Measurements from ENCODE around the gene TCF7L1.
"Not testable (repeated sequence)": the region's sequence is repeated elsewhere in the genome, so short reads cannot be mapped to it uniquely, and the experiment has no call there.

Gene TCF7L1

GRCh38 chr2:85302121-85302520 lies 168.9 kb downstream of the TCF7L1 start:
- DNase-seq = no peak

GRCh38 chr2:85303780-85304531 lies 170.8 kb downstream of the TCF7L1 start:
- DNase-seq = no peak

DNA sequence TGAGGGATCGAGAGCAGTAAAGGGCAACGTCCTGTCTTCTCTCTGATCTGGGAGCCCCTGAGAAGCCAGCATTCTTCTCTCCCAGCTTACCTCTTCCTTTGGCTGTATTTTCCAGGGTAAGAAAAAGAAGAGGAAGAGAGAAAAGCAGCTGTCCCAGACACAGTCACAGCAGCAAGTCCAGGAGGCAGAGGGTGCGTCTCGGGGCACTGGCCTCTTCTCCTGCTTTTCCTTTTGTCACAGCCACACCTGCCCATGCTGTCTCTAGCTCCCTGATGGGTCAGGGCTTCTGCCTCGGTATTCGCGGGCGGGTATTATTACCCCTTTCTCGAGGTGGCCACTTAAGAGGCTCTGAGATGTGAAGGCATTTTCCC lies 174.3 kb downstream of the TCF7L1 start:
- DNase-seq = no peak

DNA sequence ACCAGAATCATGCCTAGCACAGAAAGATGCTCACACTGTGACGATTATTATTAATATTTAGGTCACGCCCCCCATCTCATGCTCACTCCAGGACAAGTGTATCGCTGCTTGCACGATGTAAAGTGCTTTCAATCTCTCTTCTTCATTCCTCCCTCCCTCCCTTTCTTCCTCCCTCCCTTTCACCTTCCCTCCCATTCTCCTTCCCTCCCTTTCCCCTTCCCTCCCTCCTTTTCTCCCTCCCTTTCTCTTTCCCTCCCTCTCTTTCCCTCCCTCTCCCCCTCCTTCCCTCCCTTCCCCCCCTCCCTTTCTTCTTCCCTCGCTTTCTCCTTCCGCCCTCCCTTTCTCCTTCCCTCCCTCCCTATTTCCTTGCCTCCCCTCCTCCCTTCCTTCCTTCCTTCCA lies 175.0 kb downstream of the TCF7L1 start:
- no peak for DNase-seq

GRCh38 chr2:85308896-85309555 lies 175.8 kb downstream of the TCF7L1 start:
- DNase-seq = peak; percentile 95

GRCh38 chr2:85309699-85310321 lies 176.6 kb downstream of the TCF7L1 start:
- DNase-seq = no peak

GRCh38 chr2:85310330-85310729 lies 177.1 kb downstream of the TCF7L1 start:
- DNase-seq = peak; percentile 36

GRCh38 chr2:85312404-85312803 lies 179.2 kb downstream of the TCF7L1 start:
- no peak for DNase-seq

DNA sequence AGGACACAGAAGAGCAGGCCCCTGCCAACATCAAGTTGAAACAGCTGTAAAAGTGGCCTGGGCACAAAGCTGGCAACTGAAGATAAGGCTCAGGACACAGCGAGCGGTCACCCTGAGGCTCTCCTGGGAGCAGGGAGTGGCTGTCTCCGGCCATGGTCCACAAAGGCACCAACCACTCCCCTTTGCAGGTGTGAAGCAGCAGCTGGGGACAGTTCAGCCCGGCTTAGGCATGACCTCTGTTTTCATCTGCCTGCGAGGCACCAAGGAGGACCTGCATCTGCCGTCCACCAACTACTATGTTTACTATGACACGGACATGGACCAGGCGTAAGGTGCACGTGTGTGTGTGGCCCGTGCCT lies 181.7 kb downstream of the TCF7L1 start:
- DNase-seq = no peak

DNA sequence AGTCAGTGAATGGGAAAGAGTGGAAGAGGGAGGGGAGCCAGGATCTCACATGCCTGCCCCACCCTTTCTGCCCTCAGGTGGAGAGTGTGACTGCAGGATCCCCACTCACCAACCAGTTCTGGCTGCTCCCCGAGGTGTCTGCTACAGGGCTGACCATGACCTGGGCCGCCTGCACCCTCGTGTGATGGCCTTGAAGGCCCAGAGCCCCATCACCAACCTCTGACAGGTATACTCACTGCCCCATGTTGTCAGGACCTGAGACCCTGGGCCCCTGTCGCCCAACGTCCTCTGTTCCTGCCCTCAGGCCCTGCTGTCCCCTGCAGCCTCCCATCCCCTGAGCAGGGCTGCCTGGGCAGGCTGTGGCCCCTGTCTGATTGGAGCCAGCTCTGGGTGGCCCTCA lies 182.7 kb downstream of the TCF7L1 start:
- not testable (repeated sequence) for DNase-seq

GRCh38 chr2:85318222-85319074 lies 185.3 kb downstream of the TCF7L1 start:
- no peak for DNase-seq

GRCh38 chr2:85319796-85320195 lies 186.6 kb downstream of the TCF7L1 start:
- DNase-seq = no peak

- DNase-seq = no peak
These were observed 190.3 kb downstream of the TCF7L1 start for GRCh38 chr2:85323351-85323987.

GRCh38 chr2:85323988-85324367 lies 190.8 kb downstream of the TCF7L1 start:
- not testable (repeated sequence) for DNase-seq

- DNase-seq = peak; percentile 42
These were observed 191.7 kb downstream of the TCF7L1 start for GRCh38 chr2:85324639-85325465.

GRCh38 chr2:85325466-85325811 lies 192.2 kb downstream of the TCF7L1 start:
- DNase-seq = no peak

DNA sequence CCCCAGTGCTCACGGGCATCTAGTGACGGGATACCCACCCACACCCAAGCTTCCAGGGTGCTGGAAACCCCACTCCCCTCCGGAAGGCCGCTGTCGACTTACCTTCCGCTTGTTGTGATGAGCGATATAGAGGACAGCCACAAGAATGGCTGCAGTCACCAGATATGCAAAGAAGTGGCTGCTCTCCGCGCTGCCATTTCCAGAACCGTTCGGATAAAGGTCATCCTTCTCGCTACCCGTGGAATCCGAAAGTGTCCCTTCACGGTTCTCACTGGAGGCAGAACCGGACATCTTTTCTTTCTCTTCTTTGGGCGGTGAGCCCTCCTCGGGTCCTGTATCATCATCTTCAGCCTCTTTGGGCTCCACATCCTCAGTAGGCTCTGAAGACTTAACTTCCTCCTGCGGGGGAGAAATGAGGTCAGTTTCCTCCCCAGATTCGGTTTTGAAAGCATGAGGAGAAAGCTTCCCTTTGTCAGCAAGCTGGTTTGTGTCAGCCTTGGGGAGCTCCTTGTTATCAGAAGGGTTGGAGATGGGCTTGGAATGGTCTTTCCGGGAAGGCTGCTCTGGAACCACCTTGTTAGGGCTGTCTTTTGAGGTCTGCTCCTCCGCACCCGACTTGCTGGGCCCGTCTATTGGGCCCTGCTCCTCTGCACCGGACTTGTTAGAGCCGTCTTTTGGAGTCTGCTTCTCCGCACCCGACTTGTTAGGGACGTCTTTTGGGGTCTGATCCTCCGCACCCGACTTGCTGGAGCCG lies 193.4 kb downstream of the TCF7L1 start:
- no peak for DNase-seq

DNA sequence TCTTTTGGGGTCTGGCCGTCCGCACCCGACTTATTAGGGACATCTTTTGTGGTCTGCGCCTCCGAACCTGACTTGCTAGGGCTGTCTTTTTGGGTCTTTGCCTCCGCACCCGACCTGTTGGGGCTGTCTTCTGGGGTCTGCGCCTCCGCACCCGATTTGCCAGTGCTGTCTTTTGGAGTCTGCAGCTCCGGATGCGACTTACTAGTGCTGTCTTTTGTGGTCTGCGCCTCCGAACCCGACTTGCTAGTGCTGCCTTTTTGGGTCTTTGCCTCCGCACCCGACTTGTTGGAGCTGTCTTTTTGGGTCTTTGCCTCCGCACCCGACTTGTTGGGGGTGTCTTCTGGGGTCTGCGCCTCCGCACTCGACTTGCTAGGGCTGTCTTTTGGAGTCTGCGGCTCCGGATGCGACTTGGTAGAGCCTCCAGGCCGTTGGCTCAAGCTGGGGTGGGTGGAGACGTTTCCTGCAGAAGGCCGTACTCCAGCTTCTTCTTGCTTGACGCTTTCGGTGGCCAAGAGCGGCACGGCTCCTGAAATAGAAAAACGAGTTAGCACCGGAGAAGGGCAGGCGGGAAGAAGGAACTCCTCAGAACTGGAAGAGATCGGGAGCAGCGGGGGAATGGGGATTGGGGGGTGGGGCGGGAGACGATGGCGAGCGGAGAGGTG lies 194.1 kb downstream of the TCF7L1 start:
- no peak for DNase-seq

DNA sequence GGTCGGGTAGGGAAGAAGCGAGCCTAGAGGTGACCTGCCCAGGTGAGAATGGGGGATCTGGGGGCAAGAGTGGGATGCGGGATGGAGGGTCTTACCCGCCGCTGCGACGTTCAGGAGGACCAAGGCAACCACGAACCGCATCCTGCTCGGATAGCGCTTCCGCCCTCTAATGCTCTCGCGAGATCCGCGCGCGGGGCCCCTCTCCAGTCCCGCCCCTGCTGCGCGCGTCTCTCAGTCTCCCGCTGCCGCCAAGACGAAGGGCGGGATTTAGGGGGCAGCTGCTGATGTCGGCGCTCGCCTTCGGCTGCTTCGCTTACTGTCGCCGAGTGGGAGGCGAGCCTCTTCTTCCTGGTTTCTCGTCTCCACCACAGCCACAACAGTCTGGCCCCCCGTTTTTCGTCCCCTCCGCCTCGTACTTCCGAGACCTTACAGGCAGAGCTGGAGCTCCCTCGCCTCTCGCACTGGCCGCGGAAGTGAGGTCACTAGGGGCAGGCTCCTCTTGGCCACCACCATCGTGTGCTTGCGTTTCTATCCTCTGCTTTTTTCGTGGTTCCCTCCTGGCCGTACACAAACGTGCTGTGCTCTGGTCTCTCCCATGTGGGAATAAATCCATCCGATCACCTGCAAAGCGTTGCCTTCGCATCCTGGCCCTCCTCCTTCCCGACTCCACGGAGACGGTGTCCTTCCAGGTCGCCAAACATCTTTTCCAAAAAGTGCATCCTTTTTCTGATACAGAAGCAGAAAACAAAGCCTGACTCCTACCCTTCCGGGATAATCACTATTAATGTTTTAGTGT lies 194.8 kb downstream of the TCF7L1 start, which contains the start of gene TGOLN2:
Gene TGOLN2 (minus strand): TSS at position 168 of the 796 bp plus-strand sequence. CDS start 27 bp downstream, at position 141.
- DNase-seq = peak; percentile 83
